H9 (cell line): ENCODE data around the gene ECSIT. TPM values are rescaled to one million over a fixed set of nuclear protein-coding genes. Genes with fewer than 3 reads are reported as not detected.

ENCODE experiments used
- DNase-seq: peaks from one replicate; pipeline ENCODE4 v3.0.0-alpha.2; 2017
- H2AFZ ChIP-seq: one replicate; pipeline ENCODE4 v1.6.1; 2013; ENCODE audit warnings: mild to moderate bottlenecking, low read length, control low read depth, moderate library complexity
- H2AK5ac ChIP-seq: 2 replicates; pipeline ENCODE4 v1.6.1; 2013; ENCODE audit warnings: low read length, control low read depth, mixed read lengths; ENCODE audit not compliant: insufficient read length
- H2BK120ac ChIP-seq: one replicate; pipeline ENCODE4 v1.6.1; 2013; ENCODE audit warnings: low read depth, mild to moderate bottlenecking, low read length, control low read depth, inconsistent platforms; ENCODE audit not compliant: poor library complexity, severe bottlenecking
- H2BK12ac ChIP-seq: 2 replicates; pipeline ENCODE4 v1.6.1; 2013; ENCODE audit warnings: low read length, control low read depth, mixed read lengths, low read depth; ENCODE audit not compliant: insufficient read length
- H2BK15ac ChIP-seq: 2 replicates; pipeline ENCODE4 v1.6.1; 2013; ENCODE audit warnings: low read depth, low read length, control low read depth
- H2BK20ac ChIP-seq: one replicate; pipeline ENCODE4 v1.6.1; 2013; ENCODE audit warnings: low read depth, mild to moderate bottlenecking, low read length, control low read depth, inconsistent platforms; ENCODE audit not compliant: poor library complexity, severe bottlenecking
- H2BK5ac ChIP-seq: 2 replicates; pipeline ENCODE4 v1.6.1; 2013; ENCODE audit warnings: low read length, control low read depth, mixed read lengths; ENCODE audit not compliant: insufficient read length
- H3K14ac ChIP-seq: 2 replicates; pipeline ENCODE4 v1.6.1; 2013; ENCODE audit warnings: low read length, control low read depth; ENCODE audit not compliant: insufficient read depth
- H3K18ac ChIP-seq: 2 replicates; pipeline ENCODE4 v1.6.1; 2013; ENCODE audit warnings: low read depth, mild to moderate bottlenecking, mixed read lengths, low read length, control low read depth; ENCODE audit not compliant: insufficient read length
- H3K23ac ChIP-seq: 2 replicates; pipeline ENCODE4 v1.6.1; 2013; ENCODE audit warnings: low read length, control low read depth, mixed read lengths, low read depth; ENCODE audit not compliant: insufficient read length
- H3K23me2 ChIP-seq: 2 replicates; pipeline ENCODE4 v1.6.1; 2013; ENCODE audit warnings: low read depth, mild to moderate bottlenecking, mixed read lengths, low read length, control low read depth; ENCODE audit not compliant: insufficient read length, poor library complexity, severe bottlenecking
- H3K27ac ChIP-seq: 2 replicates; pipeline ENCODE4 v1.5.1; 2013; ENCODE audit warnings: low read length, control low read depth, mixed read lengths, low read depth; ENCODE audit not compliant: insufficient read length
- H3K27me3 ChIP-seq: 2 replicates; pipeline ENCODE4 v1.6.1; 2013; ENCODE audit warnings: low read length, control low read depth, inconsistent platforms; ENCODE audit not compliant: insufficient read depth
- H3K4ac ChIP-seq: 2 replicates; pipeline ENCODE4 v1.6.1; 2013; ENCODE audit warnings: low read depth, mild to moderate bottlenecking, control low read depth, inconsistent platforms, low read length, moderate library complexity
- H3K4me1 ChIP-seq: 2 replicates; pipeline ENCODE4 v1.6.1; 2013; ENCODE audit warnings: low read length, control low read depth, inconsistent platforms; ENCODE audit not compliant: insufficient read depth
- H3K4me2 ChIP-seq: 2 replicates; pipeline ENCODE4 v1.6.1; 2013; ENCODE audit warnings: low read length, control low read depth, mixed read lengths; ENCODE audit not compliant: insufficient read length, insufficient read depth
- H3K56ac ChIP-seq: 2 replicates; pipeline ENCODE4 v1.6.1; 2013; ENCODE audit warnings: low read depth, mild to moderate bottlenecking, mixed read lengths, low read length, control low read depth; ENCODE audit not compliant: insufficient read length
- H3K79me1 ChIP-seq: 2 replicates; pipeline ENCODE4 v1.6.1; 2013; ENCODE audit warnings: low read depth, mild to moderate bottlenecking, moderate library complexity, low read length, control low read depth, inconsistent platforms; ENCODE audit not compliant: insufficient read depth, poor library complexity, severe bottlenecking
- H3K79me2 ChIP-seq: 2 replicates; pipeline ENCODE4 v1.6.1; 2013; ENCODE audit warnings: low read length, control low read depth, inconsistent platforms; ENCODE audit not compliant: insufficient read depth
- H3K9ac ChIP-seq: 2 replicates; pipeline ENCODE4 v1.6.1; 2013; ENCODE audit warnings: low read length, control low read depth, mixed read lengths; ENCODE audit not compliant: insufficient read length; ENCODE audit errors: extremely low read depth
- H3K9me3 ChIP-seq: one replicate; pipeline ENCODE4 v1.6.1; 2013; ENCODE audit warnings: low read depth, low read length, inconsistent platforms; ENCODE audit not compliant: control insufficient read depth
- H3T11ph ChIP-seq: one replicate; pipeline ENCODE4 v1.6.1; 2013; ENCODE audit warnings: mild to moderate bottlenecking, low read length, control low read depth, inconsistent platforms
- H4K20me1 ChIP-seq: one replicate; pipeline ENCODE4 v1.6.1; 2013; ENCODE audit not compliant: control insufficient read depth, insufficient read length, insufficient read depth
- H4K5ac ChIP-seq: 2 replicates; pipeline ENCODE4 v1.6.1; 2013; ENCODE audit warnings: low read depth, mild to moderate bottlenecking, mixed read lengths, low read length, control low read depth; ENCODE audit not compliant: insufficient read length
- H4K8ac ChIP-seq: replicated peaks from 2 replicates; pipeline ENCODE4 v1.6.1; 2013; ENCODE audit warnings: low read length, control low read depth, mixed read lengths, low read depth; ENCODE audit not compliant: insufficient read length
- H4K91ac ChIP-seq: 2 replicates; pipeline ENCODE4 v1.6.1; 2013; ENCODE audit warnings: low read depth, mild to moderate bottlenecking, moderate library complexity, mixed read lengths, low read length, control low read depth; ENCODE audit not compliant: insufficient read length
- H3K27ac Mint-ChIP-seq, 3 experiments: 2 replicates in 2 of 3; 3 replicates in 1 of 3; pipeline ENCODE4 v1.8.0; 2020 to 2021; ENCODE audit warnings: mixed read lengths in 3 of 3, mild to moderate bottlenecking in 1 of 3, moderate library complexity in 1 of 3
- H3K27me3 Mint-ChIP-seq: 2 replicates; pipeline ENCODE4 v1.8.0; 2021; ENCODE audit warnings: low read depth, mild to moderate bottlenecking, moderate library complexity, mixed read lengths
- H3K36me3 Mint-ChIP-seq, 3 experiments: 2 replicates in 2 of 3; 3 replicates in 1 of 3; pipeline ENCODE4 v1.8.0; 2020 to 2021; ENCODE audit warnings: low read depth in 3 of 3, mixed read lengths in 3 of 3; ENCODE audit not compliant: insufficient read depth in 1 of 3
- H3K4me1 Mint-ChIP-seq, 2 experiments: 2 replicates each; pipeline ENCODE4 v1.8.0; 2020; ENCODE audit warnings: mixed read lengths in 2 of 2
- H3K4me3 Mint-ChIP-seq, 2 experiments: 2 replicates in 1 of 2; 3 replicates in 1 of 2; pipeline ENCODE4 v1.8.0; 2020 to 2021; ENCODE audit warnings: mild to moderate bottlenecking in 2 of 2, mixed read lengths in 2 of 2, moderate library complexity in 1 of 2
- H3K9me3 Mint-ChIP-seq, 2 experiments: 2 replicates in 1 of 2; 3 replicates in 1 of 2; pipeline ENCODE4 v1.8.0; 2020; ENCODE audit warnings: mild to moderate bottlenecking in 2 of 2, mixed read lengths in 2 of 2, moderate library complexity in 1 of 2
- CTCF ChIP-seq: fragments of 200-600 bp; sonication (generic); conservative IDR thresholded peaks from 3 replicates; pipeline ENCODE4 v1.8.0; 2021; ENCODE audit warnings: antibody characterized with exemption, mild to moderate bottlenecking
- WGBS: extraction: QIAGEN DNeasy Blood & Tissue Kit; methylation state at CpG from one replicate; pipeline ENCODE4 v1.1.7; 2013; ENCODE audit warnings: missing lambda C conversion rate, low lambda C conversion rate, mixed read lengths; ENCODE audit not compliant: insufficient read length; ENCODE audit errors: extremely low coverage; 5-methylcytosine and 5-hydroxymethylcytosine counted together
- total RNA-seq: library from RNA; stranded (reverse); gene quantifications from 2 replicates; pipeline ENCODE4 v1.2.1, GENCODE V29; 2021

Gene ECSIT
- total RNA-seq, 1 experiment from 2014 or later: 42.4 TPM

GRCh38 chr19:11494634-11495285 is 34.2 kb downstream of the ECSIT start:
- no peak overlapping the region for H3K18ac ChIP-seq
- peaks cover 3% of the 10 kb centered on the region for H3K23me2 ChIP-seq
- no peak overlapping the region for H3K4ac ChIP-seq
- no peak overlapping the region for H2BK15ac ChIP-seq
- no peaks in the 10 kb centered on the region for H3K9me3 ChIP-seq
- Mint-ChIP-seq H3K27ac (no peak overlapping the region), H3K9me3 (no peaks in the 10 kb centered on the region), H3K36me3 (peaks cover 2 to 27% (median 12%) of the 10 kb centered on the region in 3 experiments; a peak in 4 of 7 replicates), H3K27me3 (no peaks in the 10 kb centered on the region), H3K4me1 (peaks cover 2 to 5% of the 10 kb centered on the region in 2 experiments; a peak in 3 of 4 replicates), H3K4me3 (no peak overlapping the region)
- no peak overlapping the region for H3K9ac ChIP-seq
- TF ChIP-seq CTCF: no peak
- H3K4me2 ChIP-seq: no peak overlapping the region
- no peak for DNase-seq
- no peaks in the 10 kb centered on the region for H3K79me2 ChIP-seq
- no peak overlapping the region for H2BK20ac ChIP-seq
- H3K27ac ChIP-seq: no peak overlapping the region
- H2BK12ac ChIP-seq: no peak overlapping the region
- H2BK120ac ChIP-seq: no peak overlapping the region
- H3K23ac ChIP-seq: no peak overlapping the region
- H3K14ac ChIP-seq: no peak overlapping the region
- no peak overlapping the region for H2AFZ ChIP-seq
- no peak overlapping the region for H4K5ac ChIP-seq
- no peak overlapping the region for H4K8ac ChIP-seq
- no peak overlapping the region for H2AK5ac ChIP-seq
- no peaks in the 10 kb centered on the region for H4K20me1 ChIP-seq
- no peaks in the 10 kb centered on the region for H3K79me1 ChIP-seq
- no peak overlapping the region for H4K91ac ChIP-seq
- H3T11ph ChIP-seq: no peak overlapping the region
- no peaks in the 10 kb centered on the region for H3K27me3 ChIP-seq
- H2BK5ac ChIP-seq: no peak overlapping the region
- no peaks in the 10 kb centered on the region for H3K4me1 ChIP-seq
- no CpG with 5 or more reads among the region's 27 CpGs for WGBS
- no peak overlapping the region for H3K56ac ChIP-seq
